GM21515 (cell line): ENCODE measurements around the gene TRAPPC8.
A peak's percentile ranks its signal among the peaks of the same experiment; 100 is the strongest.
"Not testable (repeated sequence)": the region's sequence is repeated elsewhere in the genome, so short reads cannot be mapped to it uniquely, and the experiment has no call there.

ENCODE experiments used
- ATAC-seq: cut with Tn5 transposase; IDR thresholded peaks from one replicate; pipeline ENCODE4 v1.9.1; 2021; ENCODE audit not compliant: unreplicated experiment

The TRAPPC8 gene

GRCh38 chr18:31801078-31801477 is 141.8 kb downstream of the TRAPPC8 start:
- ATAC-seq = no peak

- not testable (repeated sequence) for ATAC-seq
These were observed 143.7 kb downstream of the TRAPPC8 start for GRCh38 chr18:31799257-31799656.

- ATAC-seq = no peak
These were observed 144.5 kb downstream of the TRAPPC8 start for GRCh38 chr18:31798399-31798798.

DNA sequence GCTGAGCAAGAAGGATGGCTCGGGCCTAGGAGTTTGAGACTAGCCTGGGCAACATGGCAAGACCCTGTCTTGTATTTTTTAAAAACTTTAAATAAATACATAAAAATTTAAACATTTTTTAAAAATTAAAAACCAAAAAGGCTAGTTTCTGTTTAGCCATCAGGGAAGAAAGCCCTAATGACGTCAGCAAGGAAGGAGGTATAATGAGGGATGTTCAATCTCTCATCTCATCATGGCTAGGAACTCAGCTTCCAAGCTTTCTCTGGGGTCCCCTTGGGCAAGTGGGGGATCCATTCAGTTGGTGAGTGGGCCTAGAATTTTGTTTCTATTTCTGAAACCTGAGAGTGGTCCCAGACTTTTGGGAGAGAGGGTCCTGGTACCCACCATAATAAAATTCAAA is 147.2 kb downstream of the TRAPPC8 start:
- no peak for ATAC-seq

DNA sequence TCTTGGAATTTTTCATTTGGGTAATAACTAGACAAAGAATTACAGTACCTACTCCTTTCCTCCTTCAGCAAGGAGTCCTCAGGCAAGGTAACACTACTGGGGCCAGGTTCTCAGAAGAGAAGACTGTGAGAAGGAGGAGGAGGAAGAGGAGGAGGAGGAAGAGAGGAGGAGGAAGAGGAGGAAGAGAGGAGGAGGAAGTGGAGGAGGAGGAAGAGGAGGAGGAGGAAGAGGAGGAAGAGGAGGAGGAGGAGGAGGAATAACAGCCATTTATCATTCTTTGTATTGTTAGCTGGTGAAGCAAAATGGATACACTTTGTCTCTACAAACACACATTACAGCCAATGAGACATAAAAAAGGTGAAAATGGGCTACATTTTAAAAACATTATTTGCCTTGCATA is 149.4 kb downstream of the TRAPPC8 start:
- ATAC-seq = no peak

DNA sequence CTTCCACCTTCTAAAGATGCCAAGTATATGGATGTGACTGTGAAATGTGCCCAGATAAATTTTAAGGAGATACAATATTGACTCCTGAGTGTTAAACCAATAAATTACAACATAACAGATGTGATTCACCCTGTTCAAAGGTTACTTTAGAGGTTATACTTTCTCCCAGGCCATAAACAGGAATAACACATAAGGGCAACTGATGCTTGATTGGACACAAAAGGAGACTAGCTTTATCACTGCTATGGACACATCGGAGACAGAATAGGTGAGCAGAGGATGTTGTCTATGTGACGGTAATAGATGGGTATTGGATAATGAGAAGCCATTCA is 150.4 kb downstream of the TRAPPC8 start:
- no peak for ATAC-seq

GRCh38 chr18:31791817-31792579 is 150.9 kb downstream of the TRAPPC8 start:
- ATAC-seq = peak; percentile 97

DNA sequence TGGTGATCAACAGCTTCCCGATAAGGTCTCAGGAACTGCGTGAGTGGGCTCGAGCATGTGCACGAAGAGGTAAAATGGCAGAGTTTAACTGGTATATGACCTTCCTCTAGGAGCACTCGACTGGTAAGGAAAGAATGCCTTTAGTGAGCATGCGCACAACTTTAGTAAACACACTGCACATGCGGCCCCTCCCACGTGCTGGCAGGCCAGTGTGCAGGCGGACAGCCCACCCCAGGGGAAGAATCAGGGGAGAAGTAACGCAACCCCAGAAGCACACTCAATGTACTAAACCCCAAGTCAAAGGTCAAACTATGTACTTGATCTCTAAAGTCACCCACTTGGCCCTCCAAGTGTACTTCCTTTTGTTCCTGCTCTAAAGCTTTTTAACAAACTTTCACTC is 153.5 kb downstream of the TRAPPC8 start:
- no peak for ATAC-seq

GRCh38 chr18:31783059-31783458 is 159.9 kb downstream of the TRAPPC8 start:
- ATAC-seq = no peak
